NT2/D1 (cell line): ENCODE measurements around the gene CAPN15.

Experiments
- SUZ12 ChIP-seq: IDR thresholded peaks from 2 replicates; pipeline ENCODE4 v1.6.1; 2011; ENCODE audit not compliant: insufficient read length, insufficient read depth; ENCODE audit errors: extremely low read depth
- YY1 ChIP-seq: IDR thresholded peaks from 2 replicates; pipeline ENCODE4 v1.6.1; 2011; ENCODE audit not compliant: insufficient read length, insufficient read depth
- ZNF274 ChIP-seq: IDR thresholded peaks from 2 replicates; pipeline ENCODE4 v1.6.1; 2011; ENCODE audit warnings: mild to moderate bottlenecking, low read depth, low read length

- TF ChIP-seq ZNF274 (no peak), YY1 (no peak), SUZ12 (no peak)
Observed at GRCh38 chr16:568401-569258, 41.1 kb downstream of the CAPN15 start.
